ENCODE data around the gene WDR17.

WDR17 gene

DNA sequence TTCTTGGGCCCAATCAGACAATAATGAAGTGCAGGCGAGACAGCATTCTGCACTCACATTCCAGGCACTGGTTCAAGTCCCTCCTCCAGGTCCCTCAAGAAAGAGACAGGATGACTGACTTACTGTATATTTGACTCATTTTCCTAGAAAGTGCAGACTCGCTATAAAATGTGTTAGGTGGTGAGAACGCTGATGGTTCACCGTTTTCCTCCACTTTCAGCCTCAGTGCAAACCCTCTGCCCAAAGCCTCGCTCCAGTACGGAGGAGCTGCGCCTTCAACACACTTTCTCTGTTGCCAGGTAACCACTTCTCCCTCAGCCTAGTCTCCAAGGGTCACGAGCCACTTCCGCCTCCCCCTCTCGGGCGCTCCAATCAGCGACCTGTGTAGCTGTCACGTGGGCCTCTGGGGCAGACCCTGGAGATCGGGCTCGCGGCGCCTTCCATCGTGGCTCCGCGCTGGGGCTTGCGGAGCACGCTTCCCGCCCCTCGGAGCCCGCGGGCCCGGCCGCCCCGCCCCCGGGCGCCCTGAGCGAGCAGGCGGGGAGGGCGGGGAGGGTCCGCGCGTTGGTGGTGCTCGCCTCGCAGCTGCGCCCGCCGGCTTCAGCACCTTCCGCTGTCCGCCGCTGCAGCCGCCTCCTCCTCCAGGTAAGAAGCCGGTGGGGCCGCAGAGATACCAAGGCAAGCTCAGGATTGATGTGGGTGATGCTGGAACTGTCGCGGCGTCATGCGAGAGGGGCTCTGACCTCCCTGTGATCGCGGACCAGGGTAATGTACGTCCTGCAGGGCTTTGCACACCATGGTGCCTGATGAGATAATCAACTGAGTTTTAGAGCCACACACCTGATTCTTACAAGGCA, at the start of gene WDR17:
TSS of gene WDR17 (plus strand) at position 407 of the 857 bp plus-strand sequence. CDS start 45,740 bp downstream, outside the sequence.
- H3K9ac ChIP-seq (ENCODE audit: low read length), result peak within 1 kb of the TSS; percentile 33
- no peaks in the 10 kb centered on the region for H3K4me1 ChIP-seq (ENCODE audit: insufficient read depth, low read length)
- H3K9me3 ChIP-seq (ENCODE audit: low read length), result no peaks in the 10 kb centered on the region
- no peaks in the 10 kb centered on the region for H3K36me3 ChIP-seq (ENCODE audit: insufficient read depth, low read length)
- peak within 1 kb of the TSS; percentile 59 to 94 for H3K4me3 ChIP-seq (ENCODE audit: low read depth in 1 of 2, low read length in 2 of 2)
- H3K27me3 ChIP-seq (ENCODE audit: control insufficient read depth in 1 of 2, insufficient read depth in 2 of 2, low read length in 2 of 2), result no peaks in the 10 kb centered on the region
- H3K27ac ChIP-seq (ENCODE audit: low read depth, low read length), result no peak within 1 kb of the TSS

- Histone ChIP-seq H3K9ac (ENCODE audit: low read length) (no peak overlapping the region), H3K27ac (ENCODE audit: low read depth, low read length) (no peak overlapping the region), H3K4me3 (ENCODE audit: low read depth in 1 of 2, low read length in 2 of 2) (no peak overlapping the region), H3K36me3 (ENCODE audit: insufficient read depth, low read length) (no peaks in the 10 kb centered on the region), H3K27me3 (ENCODE audit: control insufficient read depth in 1 of 2, insufficient read depth in 2 of 2, low read length in 2 of 2) (no peaks in the 10 kb centered on the region), H3K9me3 (ENCODE audit: low read length) (no peaks in the 10 kb centered on the region), H3K4me1 (ENCODE audit: insufficient read depth, low read length) (no peaks in the 10 kb centered on the region)
Measured at GRCh38 chr4:176016601-176017000, 49.0 kb upstream of the WDR17 start.

- Histone ChIP-seq H3K4me1 (ENCODE audit: insufficient read depth, low read length) (no peaks in the 10 kb centered on the region), H3K27ac (ENCODE audit: low read depth, low read length) (no peak overlapping the region), H3K9me3 (ENCODE audit: low read length) (no peaks in the 10 kb centered on the region), H3K9ac (ENCODE audit: low read length) (no peak overlapping the region), H3K4me3 (ENCODE audit: low read depth in 1 of 2, low read length in 2 of 2) (no peak overlapping the region), H3K27me3 (ENCODE audit: control insufficient read depth in 1 of 2, insufficient read depth in 2 of 2, low read length in 2 of 2) (no peaks in the 10 kb centered on the region), H3K36me3 (ENCODE audit: insufficient read depth, low read length) (no peaks in the 10 kb centered on the region)
Measured at GRCh38 chr4:176020481-176021085, 45.1 kb upstream of the WDR17 start.

DNA sequence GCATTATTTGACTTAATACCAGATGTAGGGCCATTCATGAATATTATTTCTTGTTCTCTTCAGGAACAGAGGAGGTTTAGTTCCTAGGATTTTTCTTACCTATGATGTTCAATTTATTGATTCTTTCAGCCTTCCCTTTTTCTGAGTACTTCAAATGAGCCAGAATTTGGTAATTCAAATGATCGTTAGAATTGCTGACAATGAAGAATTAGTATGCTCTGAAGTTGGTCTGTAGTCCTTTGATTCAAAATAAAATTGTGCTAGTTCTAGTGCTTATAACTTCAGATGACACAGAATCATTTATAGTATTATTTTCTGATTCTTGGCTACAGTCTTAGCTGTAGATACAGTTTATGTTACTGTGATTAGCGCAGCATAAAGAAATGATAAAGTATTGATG, 35.2 kb upstream of the WDR17 start:
- Histone ChIP-seq H3K4me1 (ENCODE audit: insufficient read depth, low read length) (no peaks in the 10 kb centered on the region), H3K27me3 (ENCODE audit: control insufficient read depth in 1 of 2, insufficient read depth in 2 of 2, low read length in 2 of 2) (no peaks in the 10 kb centered on the region), H3K9ac (ENCODE audit: low read length) (no peak overlapping the region), H3K9me3 (ENCODE audit: low read length) (no peaks in the 10 kb centered on the region), H3K27ac (ENCODE audit: low read depth, low read length) (no peak overlapping the region), H3K4me3 (ENCODE audit: low read depth in 1 of 2, low read length in 2 of 2) (no peak overlapping the region), H3K36me3 (ENCODE audit: insufficient read depth, low read length) (no peaks in the 10 kb centered on the region)

GRCh38 chr4:176031922-176032321, 33.7 kb upstream of the WDR17 start:
- H3K9me3 ChIP-seq (ENCODE audit: low read length), result no peaks in the 10 kb centered on the region
- no peak overlapping the region for H3K9ac ChIP-seq (ENCODE audit: low read length)
- no peaks in the 10 kb centered on the region for H3K36me3 ChIP-seq (ENCODE audit: insufficient read depth, low read length)
- H3K4me1 ChIP-seq (ENCODE audit: insufficient read depth, low read length), result no peaks in the 10 kb centered on the region
- no peaks in the 10 kb centered on the region for H3K27me3 ChIP-seq (ENCODE audit: control insufficient read depth in 1 of 2, insufficient read depth in 2 of 2, low read length in 2 of 2)
- no peak overlapping the region for H3K4me3 ChIP-seq (ENCODE audit: low read depth in 1 of 2, low read length in 2 of 2)
- H3K27ac ChIP-seq (ENCODE audit: low read depth, low read length), result no peak overlapping the region

DNA sequence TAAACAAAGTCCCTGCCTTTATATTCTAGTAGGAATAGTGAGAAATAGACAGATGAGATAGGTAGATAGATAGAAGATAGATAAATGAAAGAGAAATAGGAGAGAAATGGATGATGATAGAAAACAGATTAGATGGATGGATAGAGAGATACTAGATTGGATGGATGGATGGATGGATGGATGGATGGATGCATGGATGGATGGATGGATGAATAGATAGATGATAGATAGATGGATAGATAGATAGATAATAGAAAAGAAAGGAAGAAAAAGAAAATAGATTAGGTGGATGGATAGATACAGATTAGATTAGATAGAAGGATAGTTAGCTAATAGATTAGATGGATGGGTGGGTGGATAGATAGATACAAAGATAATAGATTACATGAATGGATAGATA, 33.2 kb upstream of the WDR17 start:
- Histone ChIP-seq H3K4me3 (ENCODE audit: low read depth in 1 of 2, low read length in 2 of 2) (no peak overlapping the region), H3K9me3 (ENCODE audit: low read length) (no peaks in the 10 kb centered on the region), H3K27me3 (ENCODE audit: control insufficient read depth in 1 of 2, insufficient read depth in 2 of 2, low read length in 2 of 2) (no peaks in the 10 kb centered on the region), H3K9ac (ENCODE audit: low read length) (no peak overlapping the region), H3K4me1 (ENCODE audit: insufficient read depth, low read length) (no peaks in the 10 kb centered on the region), H3K36me3 (ENCODE audit: insufficient read depth, low read length) (no peaks in the 10 kb centered on the region), H3K27ac (ENCODE audit: low read depth, low read length) (no peak overlapping the region)

DNA sequence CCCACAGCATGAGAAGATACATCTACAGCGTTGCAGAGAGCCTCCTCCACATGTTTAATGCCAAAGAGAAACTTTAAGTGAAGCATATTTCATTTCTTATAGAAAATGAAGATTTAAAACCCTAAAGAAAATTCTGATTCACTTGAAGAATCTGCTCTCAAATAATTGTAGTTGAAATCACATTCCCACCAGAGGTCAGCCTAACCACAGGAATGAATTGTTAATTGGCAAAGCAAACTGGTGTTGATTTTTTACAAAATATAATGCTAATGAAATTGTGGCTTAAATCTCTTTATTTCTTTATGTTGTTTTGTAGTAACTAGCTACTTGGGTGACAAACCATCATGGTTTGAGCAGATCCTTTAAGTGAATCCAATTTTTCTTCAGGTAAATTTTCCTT, 31.1 kb upstream of the WDR17 start:
- Histone ChIP-seq H3K9me3 (ENCODE audit: low read length) (no peaks in the 10 kb centered on the region), H3K4me1 (ENCODE audit: insufficient read depth, low read length) (no peaks in the 10 kb centered on the region), H3K27ac (ENCODE audit: low read depth, low read length) (no peak overlapping the region), H3K36me3 (ENCODE audit: insufficient read depth, low read length) (no peaks in the 10 kb centered on the region), H3K9ac (ENCODE audit: low read length) (no peak overlapping the region), H3K4me3 (ENCODE audit: low read depth in 1 of 2, low read length in 2 of 2) (no peak overlapping the region), H3K27me3 (ENCODE audit: control insufficient read depth in 1 of 2, insufficient read depth in 2 of 2, low read length in 2 of 2) (no peaks in the 10 kb centered on the region)

DNA sequence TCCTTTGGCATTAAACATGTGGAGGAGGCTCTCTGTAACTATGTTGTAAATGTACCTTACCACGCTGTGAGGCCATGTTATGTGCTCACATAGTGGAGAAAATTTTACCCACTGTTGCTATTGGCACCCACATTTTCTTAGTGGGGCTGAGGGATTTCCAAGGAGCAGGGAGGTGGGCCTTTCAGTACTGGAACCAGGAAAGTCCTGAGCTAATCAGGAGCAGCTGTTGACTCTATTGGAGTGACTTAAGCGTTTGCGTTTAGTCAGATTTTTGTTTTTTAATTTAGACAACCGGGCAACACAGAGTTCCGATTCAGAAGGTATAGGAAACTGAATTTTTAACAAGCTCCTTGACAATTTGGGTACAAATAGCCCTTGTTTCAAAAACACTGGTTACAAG, 30.7 kb upstream of the WDR17 start:
- H3K4me3 ChIP-seq (ENCODE audit: low read depth in 1 of 2, low read length in 2 of 2), result no peak overlapping the region
- H3K27ac ChIP-seq (ENCODE audit: low read depth, low read length), result no peak overlapping the region
- no peaks in the 10 kb centered on the region for H3K27me3 ChIP-seq (ENCODE audit: control insufficient read depth in 1 of 2, insufficient read depth in 2 of 2, low read length in 2 of 2)
- H3K36me3 ChIP-seq (ENCODE audit: insufficient read depth, low read length), result no peaks in the 10 kb centered on the region
- H3K9ac ChIP-seq (ENCODE audit: low read length), result no peak overlapping the region
- no peaks in the 10 kb centered on the region for H3K9me3 ChIP-seq (ENCODE audit: low read length)
- H3K4me1 ChIP-seq (ENCODE audit: insufficient read depth, low read length), result no peaks in the 10 kb centered on the region

GRCh38 chr4:176036585-176037205, 28.9 kb upstream of the WDR17 start:
- H3K27me3 ChIP-seq (ENCODE audit: control insufficient read depth in 1 of 2, insufficient read depth in 2 of 2, low read length in 2 of 2), result no peaks in the 10 kb centered on the region
- no peaks in the 10 kb centered on the region for H3K4me1 ChIP-seq (ENCODE audit: insufficient read depth, low read length)
- H3K9me3 ChIP-seq (ENCODE audit: low read length), result no peaks in the 10 kb centered on the region
- H3K36me3 ChIP-seq (ENCODE audit: insufficient read depth, low read length), result no peaks in the 10 kb centered on the region
- H3K4me3 ChIP-seq (ENCODE audit: low read depth in 1 of 2, low read length in 2 of 2), result no peak overlapping the region
- no peak overlapping the region for H3K9ac ChIP-seq (ENCODE audit: low read length)
- H3K27ac ChIP-seq (ENCODE audit: low read depth, low read length), result no peak overlapping the region

GRCh38 chr4:176038789-176039188, 26.9 kb upstream of the WDR17 start:
- no peaks in the 10 kb centered on the region for H3K27me3 ChIP-seq (ENCODE audit: control insufficient read depth in 1 of 2, insufficient read depth in 2 of 2, low read length in 2 of 2)
- no peak overlapping the region for H3K4me3 ChIP-seq (ENCODE audit: low read depth in 1 of 2, low read length in 2 of 2)
- H3K9ac ChIP-seq (ENCODE audit: low read length), result no peak overlapping the region
- no peak overlapping the region for H3K27ac ChIP-seq (ENCODE audit: low read depth, low read length)
- no peaks in the 10 kb centered on the region for H3K4me1 ChIP-seq (ENCODE audit: insufficient read depth, low read length)
- H3K9me3 ChIP-seq (ENCODE audit: low read length), result no peaks in the 10 kb centered on the region
- H3K36me3 ChIP-seq (ENCODE audit: insufficient read depth, low read length), result no peaks in the 10 kb centered on the region

GRCh38 chr4:176042195-176042594, 23.4 kb upstream of the WDR17 start:
- Histone ChIP-seq H3K4me3 (ENCODE audit: low read depth in 1 of 2, low read length in 2 of 2) (no peak overlapping the region), H3K36me3 (ENCODE audit: insufficient read depth, low read length) (no peaks in the 10 kb centered on the region), H3K9me3 (ENCODE audit: low read length) (no peaks in the 10 kb centered on the region), H3K9ac (ENCODE audit: low read length) (no peak overlapping the region), H3K27ac (ENCODE audit: low read depth, low read length) (no peak overlapping the region), H3K4me1 (ENCODE audit: insufficient read depth, low read length) (no peaks in the 10 kb centered on the region), H3K27me3 (ENCODE audit: control insufficient read depth in 1 of 2, insufficient read depth in 2 of 2, low read length in 2 of 2) (no peaks in the 10 kb centered on the region)
